KOPT-K1 (cell line): Measurements from ENCODE around the gene GRK5.
A peak's percentile ranks its signal among the peaks of the same experiment; 100 is the strongest.
"Not testable (repeated sequence)": the region's sequence is repeated elsewhere in the genome, so short reads cannot be mapped to it uniquely, and the experiment has no call there.

ENCODE experiments used
- H3K27ac ChIP-seq: fragments of 200-600 bp; sonication (generic); 2 replicates; pipeline ENCODE4 v1.5.1; 2016; ENCODE audit warnings: antibody characterized with exemption, mild to moderate bottlenecking, low read depth, low read length; ENCODE audit not compliant: poor library complexity, severe bottlenecking
- H3K36me3 ChIP-seq: fragments of 200-600 bp; sonication (generic); 2 replicates; pipeline ENCODE4 v1.5.1; 2017; ENCODE audit warnings: antibody characterized with exemption, mild to moderate bottlenecking, low read length, moderate library complexity; ENCODE audit not compliant: insufficient read depth
- H3K9me3 ChIP-seq: fragments of 200-600 bp; sonication (generic); 2 replicates; pipeline ENCODE4 v1.5.1; 2017; ENCODE audit warnings: antibody characterized with exemption, low read length, mild to moderate bottlenecking; ENCODE audit not compliant: insufficient read depth, poor library complexity, severe bottlenecking

GRK5 gene

DNA sequence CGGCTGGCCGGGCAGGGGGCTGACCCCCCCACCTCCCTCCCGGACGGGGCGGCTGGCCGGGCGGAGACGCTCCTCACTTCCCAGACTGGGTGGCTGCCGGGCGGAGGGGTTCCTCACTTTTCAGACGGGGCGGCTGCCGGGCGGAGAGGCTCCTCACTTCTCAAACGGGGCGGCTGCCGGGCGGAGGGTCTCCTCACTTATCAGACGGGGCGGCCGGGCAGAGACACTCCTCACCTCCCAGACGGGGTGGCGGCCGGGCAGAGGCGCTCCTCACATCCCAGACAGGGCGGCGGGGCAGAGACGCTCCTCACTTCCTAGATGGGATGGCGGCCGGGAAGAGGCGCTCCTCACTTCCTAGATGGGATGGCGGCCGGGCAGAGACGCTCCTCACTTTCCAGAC lies 53.6 kb downstream of the GRK5 start:
- not testable (repeated sequence) for H3K27ac ChIP-seq, H3K9me3 ChIP-seq
- 0 out of 2 replicates have a peak, but pooled peaks cover 11% of the 10 kb centered on the region for H3K36me3 ChIP-seq

- Histone ChIP-seq H3K36me3 (0 out of 2 replicates have a peak, but pooled peaks cover 12% of the 10 kb centered on the region), H3K9me3 (no peaks in the 10 kb centered on the region), H3K27ac (peak overlapping the region; percentile 24)
Measured at GRCh38 chr10:119263951-119264617, 56.7 kb downstream of the GRK5 start.

DNA sequence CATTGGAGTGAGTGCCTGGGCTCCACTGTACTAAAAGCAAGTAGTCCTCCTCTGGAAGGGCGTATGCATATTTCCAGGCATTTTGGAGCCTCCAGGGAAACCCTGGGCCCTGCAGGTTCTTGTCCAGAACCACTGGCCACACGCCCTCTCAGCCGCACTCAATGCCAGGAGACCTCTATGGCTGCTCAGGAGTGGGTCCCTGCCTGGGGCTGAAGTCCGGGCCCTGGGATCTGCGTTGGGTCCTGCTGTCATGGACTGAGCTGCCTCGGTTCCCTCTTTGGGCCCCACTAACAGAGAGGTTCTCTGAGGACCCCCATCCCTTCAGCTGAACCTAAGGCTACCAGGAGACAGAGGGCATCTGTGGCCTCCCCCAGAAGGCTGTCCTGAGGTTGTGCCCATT lies 58.3 kb downstream of the GRK5 start:
- no peaks in the 10 kb centered on the region for H3K9me3 ChIP-seq
- H3K27ac ChIP-seq = no peak overlapping the region
- 0 out of 2 replicates have a peak, but pooled peaks cover 12% of the 10 kb centered on the region for H3K36me3 ChIP-seq

GRCh38 chr10:119267384-119267783 lies 60.0 kb downstream of the GRK5 start:
- Histone ChIP-seq H3K9me3 (no peaks in the 10 kb centered on the region), H3K27ac (peak overlapping the region; percentile 97), H3K36me3 (0 out of 2 replicates have a peak, but pooled peaks cover 12% of the 10 kb centered on the region)

GRCh38 chr10:119268428-119268827 lies 61.1 kb downstream of the GRK5 start:
- Histone ChIP-seq H3K27ac (peak overlapping the region; percentile 97), H3K36me3 (0 out of 2 replicates have a peak, but pooled peaks cover 9% of the 10 kb centered on the region), H3K9me3 (no peaks in the 10 kb centered on the region)

DNA sequence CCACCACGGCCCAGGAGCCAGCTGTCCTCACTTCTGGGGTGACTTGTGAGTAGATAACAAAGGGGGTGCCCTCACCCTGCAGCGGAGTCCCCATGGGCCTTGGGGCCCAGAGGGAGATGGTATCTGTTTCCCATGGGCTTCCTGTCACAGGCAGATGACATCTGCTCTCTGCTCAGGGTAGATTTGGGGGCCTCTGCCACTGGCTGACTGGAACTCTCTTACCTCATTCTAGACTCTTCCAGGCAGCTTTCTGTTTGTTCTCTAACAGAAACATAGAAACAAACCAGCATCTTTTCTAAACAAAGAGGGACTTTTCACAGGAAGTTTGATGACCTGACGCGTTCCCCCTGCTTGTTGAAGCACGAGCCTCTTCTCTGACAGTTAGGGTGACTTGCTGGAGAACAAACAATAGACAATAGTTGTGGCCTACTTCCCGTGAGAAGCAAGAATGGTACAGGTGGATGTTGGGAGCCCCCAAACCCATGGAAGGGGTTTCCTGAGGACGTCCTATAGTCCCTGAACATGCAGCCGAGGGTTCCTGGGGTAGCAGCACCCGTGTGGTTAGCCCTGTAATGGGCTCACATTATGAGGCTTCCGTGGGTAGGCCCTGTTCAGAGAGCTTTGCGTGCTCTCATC lies 61.6 kb downstream of the GRK5 start:
- no peaks in the 10 kb centered on the region for H3K9me3 ChIP-seq
- H3K27ac ChIP-seq = peak overlapping the region; percentile 97

DNA sequence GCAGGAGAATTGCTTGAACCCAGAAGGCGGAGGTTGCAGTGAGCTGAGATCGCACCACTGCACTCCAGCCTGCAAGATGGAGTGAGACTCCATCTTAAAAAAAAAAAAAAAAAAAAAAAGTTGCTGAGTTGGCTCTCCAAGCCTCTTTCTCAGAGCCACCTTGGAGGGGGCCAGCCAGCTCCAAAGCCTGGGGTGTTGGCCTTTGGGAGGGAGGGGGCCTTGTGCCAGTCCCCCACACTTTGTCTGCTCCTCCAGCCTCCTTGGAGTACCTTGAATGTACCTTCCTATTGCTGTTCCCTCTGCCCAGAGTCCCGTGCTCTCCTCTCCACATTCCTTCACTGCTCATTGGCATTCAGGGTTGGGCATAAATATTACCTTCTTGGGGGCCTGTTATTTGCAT lies 62.4 kb downstream of the GRK5 start:
- Histone ChIP-seq H3K27ac (peak overlapping the region; percentile 97), H3K36me3 (0 out of 2 replicates have a peak, but pooled peaks cover 9% of the 10 kb centered on the region), H3K9me3 (no peaks in the 10 kb centered on the region)

More for the DNA sequence above, 61.6 kb downstream of the GRK5 start:
- 0 out of 2 replicates have a peak, but pooled peaks cover 9% of the 10 kb centered on the region for H3K36me3 ChIP-seq

DNA sequence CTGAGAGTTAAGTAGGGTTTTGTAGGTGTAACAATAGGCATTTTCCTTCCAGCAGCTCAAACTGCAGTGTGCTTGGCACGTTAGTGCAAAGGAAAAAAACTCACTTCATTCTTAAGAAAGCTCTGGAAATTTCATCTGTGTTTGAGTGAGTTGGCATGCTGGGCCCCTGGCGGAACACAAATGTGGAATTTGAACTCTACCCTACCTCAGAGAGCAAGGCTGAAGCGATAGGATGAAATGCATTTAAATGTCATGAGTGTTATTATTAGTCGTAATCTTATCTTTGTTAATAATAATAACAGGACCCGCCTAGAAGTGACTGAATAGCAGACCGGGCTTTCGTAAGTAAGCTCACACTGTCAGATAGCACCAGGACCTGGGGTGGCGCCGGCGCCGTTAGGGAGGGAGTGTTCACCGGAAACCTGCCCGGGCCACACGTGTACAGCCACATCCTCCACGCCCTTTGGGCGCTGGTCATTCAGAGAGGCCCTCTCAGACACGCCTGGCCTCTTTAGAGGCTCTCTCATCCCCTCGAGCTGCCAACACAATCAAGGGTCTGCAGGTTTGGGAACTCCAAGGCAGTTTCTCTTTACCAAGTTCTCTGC lies 63.5 kb downstream of the GRK5 start:
- Histone ChIP-seq H3K9me3 (no peaks in the 10 kb centered on the region), H3K36me3 (0 out of 2 replicates have a peak, but pooled peaks cover 3% of the 10 kb centered on the region), H3K27ac (peak overlapping the region; percentile 97)

- H3K9me3 ChIP-seq, H3K36me3 ChIP-seq: not testable (repeated sequence)
- peak overlapping the region; percentile 97 for H3K27ac ChIP-seq
Measured at GRCh38 chr10:119272338-119272734, 65.0 kb downstream of the GRK5 start.

- Histone ChIP-seq H3K36me3 (no peaks in the 10 kb centered on the region), H3K9me3 (no peaks in the 10 kb centered on the region), H3K27ac (no peak overlapping the region)
Measured at GRCh38 chr10:119272736-119273135, 65.4 kb downstream of the GRK5 start.

DNA sequence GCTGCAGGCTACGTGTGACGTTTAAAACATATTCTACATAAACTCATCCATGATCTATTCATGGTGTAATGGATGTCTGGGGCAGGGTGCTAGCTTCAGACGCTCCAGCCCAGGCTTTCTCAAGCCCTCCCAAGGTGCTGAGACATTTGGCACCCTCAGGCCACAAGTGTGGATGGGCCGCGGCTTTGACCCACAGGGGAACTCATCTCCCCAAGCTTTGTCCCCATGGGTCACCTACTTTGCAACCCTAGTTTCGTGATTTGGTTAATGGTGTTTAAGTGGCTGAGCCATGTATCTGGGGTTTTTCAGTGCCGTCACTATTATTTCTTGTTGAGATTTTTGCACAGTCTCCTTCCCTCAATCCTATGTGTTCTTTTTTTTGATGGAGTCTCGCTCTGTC lies 66.0 kb downstream of the GRK5 start:
- no peaks in the 10 kb centered on the region for H3K9me3 ChIP-seq
- no peak overlapping the region for H3K27ac ChIP-seq
- no peaks in the 10 kb centered on the region for H3K36me3 ChIP-seq

DNA sequence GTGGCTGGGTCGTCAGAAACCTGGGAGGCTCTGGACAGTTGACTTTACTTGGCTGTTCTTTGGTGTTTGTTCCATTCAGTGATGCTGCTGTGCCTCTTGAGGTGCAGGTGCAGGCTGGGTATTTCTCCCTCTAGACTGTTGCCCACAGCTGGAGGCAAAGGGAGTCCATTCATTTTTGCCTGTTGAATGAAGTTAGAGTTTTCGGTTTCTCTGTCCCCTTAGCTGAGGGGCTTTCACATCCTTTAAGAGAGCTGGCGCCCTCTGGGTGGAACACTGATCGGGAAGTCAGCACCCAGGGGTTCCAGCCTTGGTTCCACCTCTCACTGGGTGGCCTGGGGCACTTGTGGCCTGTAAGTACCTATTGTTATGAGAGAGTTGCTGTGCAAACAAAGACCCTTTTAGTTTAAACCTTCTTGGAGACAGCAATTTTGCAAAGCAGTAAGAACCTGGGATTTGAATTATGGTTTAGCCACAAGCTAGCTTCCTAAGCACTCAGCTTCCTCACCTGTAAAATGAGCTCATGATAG lies 67.2 kb downstream of the GRK5 start:
- Histone ChIP-seq H3K9me3 (no peaks in the 10 kb centered on the region), H3K36me3 (no peaks in the 10 kb centered on the region), H3K27ac (peak overlapping the region; percentile 27)

DNA sequence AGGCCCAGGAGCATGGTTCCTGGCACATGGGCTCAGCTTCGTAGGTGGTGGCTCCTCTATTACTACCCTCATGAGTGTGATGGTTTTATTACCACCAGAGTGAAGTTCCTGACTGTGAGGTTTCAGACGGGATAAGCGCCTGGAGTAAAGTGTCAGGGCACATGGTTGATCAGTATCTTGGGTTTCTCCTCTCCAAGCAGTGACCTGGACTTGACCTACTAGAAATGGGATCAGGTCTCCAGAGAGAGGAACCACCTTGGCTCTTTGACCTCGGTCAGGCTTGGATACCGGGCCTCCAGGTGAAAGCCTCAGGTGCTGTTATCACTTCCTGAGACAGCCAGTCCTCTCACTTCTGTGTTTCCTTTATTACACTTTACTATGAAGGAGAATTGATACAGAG lies 67.7 kb downstream of the GRK5 start:
- Histone ChIP-seq H3K27ac (peak overlapping the region; percentile 27), H3K9me3 (no peaks in the 10 kb centered on the region), H3K36me3 (no peaks in the 10 kb centered on the region)

DNA sequence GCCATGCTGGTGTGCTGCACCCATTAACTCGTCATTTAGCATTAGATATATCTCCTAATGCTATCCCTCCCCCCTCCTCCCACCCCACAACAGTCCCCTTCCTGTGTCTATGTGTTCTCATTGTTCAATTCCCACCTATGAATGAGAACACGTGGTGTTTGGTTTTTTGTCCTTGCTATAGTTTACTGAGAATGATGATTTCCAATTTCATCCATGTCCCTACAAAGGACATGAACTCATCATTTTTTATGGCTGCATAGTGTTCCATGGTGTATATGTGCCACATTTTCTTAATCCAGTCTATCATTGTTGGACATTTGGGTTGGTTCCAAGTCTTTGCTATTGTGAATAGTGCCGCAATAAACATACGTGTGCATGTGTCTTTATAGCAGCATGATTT lies 68.8 kb downstream of the GRK5 start:
- H3K9me3 ChIP-seq, H3K36me3 ChIP-seq, H3K27ac ChIP-seq: not testable (repeated sequence)

- H3K27ac ChIP-seq = no peak overlapping the region
- no peaks in the 10 kb centered on the region for H3K9me3 ChIP-seq
- no peaks in the 10 kb centered on the region for H3K36me3 ChIP-seq
Measured at GRCh38 chr10:119278126-119278709, 70.8 kb downstream of the GRK5 start.
